Fibroblast of lung (primary cell): ENCODE measurements around the gene SPTY2D1.

Experiments
- EZH2 ChIP-seq: IDR thresholded peaks from 2 replicates; pipeline ENCODE4 v1.5.1; 2012; ENCODE audit warnings: low read length, control low read depth, mild to moderate bottlenecking; ENCODE audit errors: missing control alignments
- TF ChIP-seq, protein P1 (sequence below), 2 donors: IDR thresholded peaks in 1 of 2; conservative IDR thresholded peaks in 1 of 2; 1 replicate in 1 of 2; 2 replicates in 1 of 2; pipeline ENCODE4 v1.5.1; 2011 to 2012; ENCODE audit warnings: low read length in 2 of 2, control low read depth in 1 of 2, inconsistent platforms in 1 of 2, low read depth in 1 of 2, mild to moderate bottlenecking in 1 of 2

DNA sequence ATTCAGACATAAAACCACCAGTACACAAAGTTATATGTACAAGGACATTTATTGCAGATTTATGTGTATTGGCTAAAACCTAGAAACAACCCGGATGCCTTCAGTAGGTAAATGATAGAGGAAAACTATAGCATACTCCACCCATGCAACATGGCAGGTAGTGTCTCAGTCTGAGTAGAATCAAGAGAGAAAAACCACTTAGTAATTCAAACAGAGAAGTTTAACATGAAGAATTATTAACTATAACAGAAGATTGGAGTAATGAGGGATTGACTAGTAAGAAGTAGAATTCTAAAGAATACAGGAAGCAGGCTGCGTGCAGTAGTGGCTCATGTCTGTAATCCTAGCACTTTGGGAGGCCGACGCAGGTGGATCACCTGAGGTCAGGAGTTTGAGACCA is 16.2 kb upstream of the SPTY2D1 start:
- TF ChIP-seq, protein P1, sequence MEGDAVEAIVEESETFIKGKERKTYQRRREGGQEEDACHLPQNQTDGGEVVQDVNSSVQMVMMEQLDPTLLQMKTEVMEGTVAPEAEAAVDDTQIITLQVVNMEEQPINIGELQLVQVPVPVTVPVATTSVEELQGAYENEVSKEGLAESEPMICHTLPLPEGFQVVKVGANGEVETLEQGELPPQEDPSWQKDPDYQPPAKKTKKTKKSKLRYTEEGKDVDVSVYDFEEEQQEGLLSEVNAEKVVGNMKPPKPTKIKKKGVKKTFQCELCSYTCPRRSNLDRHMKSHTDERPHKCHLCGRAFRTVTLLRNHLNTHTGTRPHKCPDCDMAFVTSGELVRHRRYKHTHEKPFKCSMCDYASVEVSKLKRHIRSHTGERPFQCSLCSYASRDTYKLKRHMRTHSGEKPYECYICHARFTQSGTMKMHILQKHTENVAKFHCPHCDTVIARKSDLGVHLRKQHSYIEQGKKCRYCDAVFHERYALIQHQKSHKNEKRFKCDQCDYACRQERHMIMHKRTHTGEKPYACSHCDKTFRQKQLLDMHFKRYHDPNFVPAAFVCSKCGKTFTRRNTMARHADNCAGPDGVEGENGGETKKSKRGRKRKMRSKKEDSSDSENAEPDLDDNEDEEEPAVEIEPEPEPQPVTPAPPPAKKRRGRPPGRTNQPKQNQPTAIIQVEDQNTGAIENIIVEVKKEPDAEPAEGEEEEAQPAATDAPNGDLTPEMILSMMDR (conservative IDR thresholded peaks at IDR 0.05 in 1 of 2, IDR thresholded peaks at IDR 0.05 in 1 of 2; ENCODE audit: low read depth in 1 of 2, low read length in 2 of 2) = no peak
- no peak for TF ChIP-seq EZH2
